ENCODE data around the gene ELF2.
A peak's percentile ranks its signal among the peaks of the same experiment; 100 is the strongest.
"Not testable (repeated sequence)": the region's sequence is repeated elsewhere in the genome, so short reads cannot be mapped to it uniquely, and the experiment has no call there.

ELF2 gene

GRCh38 chr4:139114795-139115194, 62.2 kb downstream of the ELF2 start:
- H3K27ac ChIP-seq (ENCODE audit: low read depth, low read length); H3K9ac ChIP-seq (ENCODE audit: low read length); H3K4me1 ChIP-seq (ENCODE audit: control insufficient read depth, insufficient read depth, low read length); H3K27me3 ChIP-seq (ENCODE audit: control insufficient read depth, insufficient read depth, low read length); H3K9me3 ChIP-seq (ENCODE audit: control insufficient read depth, insufficient read depth, low read depth, low read length); H3K4me3 ChIP-seq (ENCODE audit: low read depth, low read length): not testable (repeated sequence)
- peaks cover 24% of the 10 kb centered on the region for H3K36me3 ChIP-seq (ENCODE audit: control insufficient read depth, insufficient read depth, low read length)

- H3K27ac ChIP-seq (ENCODE audit: low read depth, low read length), result no peak overlapping the region
- no peaks in the 10 kb centered on the region for H3K9me3 ChIP-seq (ENCODE audit: control insufficient read depth, insufficient read depth, low read depth, low read length)
- no peaks in the 10 kb centered on the region for H3K4me1 ChIP-seq (ENCODE audit: control insufficient read depth, insufficient read depth, low read length)
- no peaks in the 10 kb centered on the region for H3K27me3 ChIP-seq (ENCODE audit: control insufficient read depth, insufficient read depth, low read length)
- no peak overlapping the region for H3K9ac ChIP-seq (ENCODE audit: low read length)
- no peak overlapping the region for H3K4me3 ChIP-seq (ENCODE audit: low read depth, low read length)
- H3K36me3 ChIP-seq (ENCODE audit: control insufficient read depth, insufficient read depth, low read length), result peaks cover 20% of the 10 kb centered on the region
Measured at GRCh38 chr4:139112650-139113049, 64.4 kb downstream of the ELF2 start.

GRCh38 chr4:139108567-139109128, 68.4 kb downstream of the ELF2 start:
- no peaks in the 10 kb centered on the region for H3K4me1 ChIP-seq (ENCODE audit: control insufficient read depth, insufficient read depth, low read length)
- no peak overlapping the region for H3K27ac ChIP-seq (ENCODE audit: low read depth, low read length)
- H3K9ac ChIP-seq (ENCODE audit: low read length), result no peak overlapping the region
- H3K4me3 ChIP-seq (ENCODE audit: low read depth, low read length), result no peak overlapping the region
- H3K36me3 ChIP-seq (ENCODE audit: control insufficient read depth, insufficient read depth, low read length), result peaks cover 4% of the 10 kb centered on the region; the same call in 1 of the 2 replicates
- H3K27me3 ChIP-seq (ENCODE audit: control insufficient read depth, insufficient read depth, low read length), result no peaks in the 10 kb centered on the region
- no peaks in the 10 kb centered on the region for H3K9me3 ChIP-seq (ENCODE audit: control insufficient read depth, insufficient read depth, low read depth, low read length)

GRCh38 chr4:139099366-139099982, 77.5 kb downstream of the ELF2 start:
- Histone ChIP-seq H3K4me1 (ENCODE audit: control insufficient read depth, insufficient read depth, low read length) (peaks cover 6% of the 10 kb centered on the region; the same call in 1 of the 2 replicates), H3K27ac (ENCODE audit: low read depth, low read length) (no peak overlapping the region), H3K27me3 (ENCODE audit: control insufficient read depth, insufficient read depth, low read length) (no peaks in the 10 kb centered on the region), H3K9ac (ENCODE audit: low read length) (no peak overlapping the region), H3K9me3 (ENCODE audit: control insufficient read depth, insufficient read depth, low read depth, low read length) (no peaks in the 10 kb centered on the region), H3K4me3 (ENCODE audit: low read depth, low read length) (no peak overlapping the region), H3K36me3 (ENCODE audit: control insufficient read depth, insufficient read depth, low read length) (no peaks in the 10 kb centered on the region)

- Histone ChIP-seq H3K9ac (ENCODE audit: low read length) (no peak overlapping the region), H3K27ac (ENCODE audit: low read depth, low read length) (no peak overlapping the region)
Measured at GRCh38 chr4:139092271-139092670, 84.7 kb downstream of the ELF2 start.

GRCh38 chr4:139085141-139085540, 91.9 kb downstream of the ELF2 start:
- Histone ChIP-seq H3K9me3 (ENCODE audit: control insufficient read depth, insufficient read depth, low read depth, low read length) (no peaks in the 10 kb centered on the region), H3K4me3 (ENCODE audit: low read depth, low read length) (peak overlapping the region; percentile 82), H3K27ac (ENCODE audit: low read depth, low read length) (no peak overlapping the region), H3K9ac (ENCODE audit: low read length) (no peak overlapping the region), H3K4me1 (ENCODE audit: control insufficient read depth, insufficient read depth, low read length) (peaks cover 13% of the 10 kb centered on the region), H3K36me3 (ENCODE audit: control insufficient read depth, insufficient read depth, low read length) (no peaks in the 10 kb centered on the region), H3K27me3 (ENCODE audit: control insufficient read depth, insufficient read depth, low read length) (no peaks in the 10 kb centered on the region)

More at GRCh38 chr4:139092271-139092670, 84.7 kb downstream of the ELF2 start:
- Histone ChIP-seq H3K9me3 (ENCODE audit: control insufficient read depth, insufficient read depth, low read depth, low read length) (no peaks in the 10 kb centered on the region), H3K4me1 (ENCODE audit: control insufficient read depth, insufficient read depth, low read length) (no peaks in the 10 kb centered on the region), H3K27me3 (ENCODE audit: control insufficient read depth, insufficient read depth, low read length) (no peaks in the 10 kb centered on the region), H3K4me3 (ENCODE audit: low read depth, low read length) (no peak overlapping the region), H3K36me3 (ENCODE audit: control insufficient read depth, insufficient read depth, low read length) (peaks cover 3% of the 10 kb centered on the region; the same call in 1 of the 2 replicates)

GRCh38 chr4:139084804-139085093, 92.3 kb downstream of the ELF2 start:
- Histone ChIP-seq H3K36me3 (ENCODE audit: control insufficient read depth, insufficient read depth, low read length) (no peaks in the 10 kb centered on the region), H3K9me3 (ENCODE audit: control insufficient read depth, insufficient read depth, low read depth, low read length) (no peaks in the 10 kb centered on the region), H3K9ac (ENCODE audit: low read length) (peak overlapping the region; percentile 68), H3K27ac (ENCODE audit: low read depth, low read length) (peak overlapping the region; percentile 68; the same call in 1 of the 2 replicates), H3K4me1 (ENCODE audit: control insufficient read depth, insufficient read depth, low read length) (peaks cover 13% of the 10 kb centered on the region), H3K27me3 (ENCODE audit: control insufficient read depth, insufficient read depth, low read length) (no peaks in the 10 kb centered on the region), H3K4me3 (ENCODE audit: low read depth, low read length) (peak overlapping the region; percentile 82)

- peak overlapping the region; percentile 82 for H3K4me3 ChIP-seq (ENCODE audit: low read depth, low read length)
- no peaks in the 10 kb centered on the region for H3K36me3 ChIP-seq (ENCODE audit: control insufficient read depth, insufficient read depth, low read length)
- H3K4me1 ChIP-seq (ENCODE audit: control insufficient read depth, insufficient read depth, low read length), result peaks cover 13% of the 10 kb centered on the region
- no peaks in the 10 kb centered on the region for H3K9me3 ChIP-seq (ENCODE audit: control insufficient read depth, insufficient read depth, low read depth, low read length)
- H3K9ac ChIP-seq (ENCODE audit: low read length), result peak overlapping the region; percentile 80
- H3K27me3 ChIP-seq (ENCODE audit: control insufficient read depth, insufficient read depth, low read length), result no peaks in the 10 kb centered on the region
- H3K27ac ChIP-seq (ENCODE audit: low read depth, low read length), result peak overlapping the region; percentile 68; the same call in 1 of the 2 replicates
Measured at GRCh38 chr4:139083956-139084803, 92.8 kb downstream of the ELF2 start.

GRCh38 chr4:139083607-139083955, 93.4 kb downstream of the ELF2 start:
- peak overlapping the region; percentile 80 for H3K9ac ChIP-seq (ENCODE audit: low read length)
- H3K4me3 ChIP-seq (ENCODE audit: low read depth, low read length), result peak overlapping the region; percentile 82

GRCh38 chr4:139082750-139083606, 94.0 kb downstream of the ELF2 start:
- H3K27ac ChIP-seq (ENCODE audit: low read depth, low read length), result peak overlapping the region; percentile 56; the same call in 1 of the 2 replicates
- H3K9ac ChIP-seq (ENCODE audit: low read length), result peak overlapping the region; percentile 80
- H3K4me3 ChIP-seq (ENCODE audit: low read depth, low read length), result peak overlapping the region; percentile 82
- H3K27me3 ChIP-seq (ENCODE audit: control insufficient read depth, insufficient read depth, low read length), result no peaks in the 10 kb centered on the region
- no peaks in the 10 kb centered on the region for H3K36me3 ChIP-seq (ENCODE audit: control insufficient read depth, insufficient read depth, low read length)
- H3K9me3 ChIP-seq (ENCODE audit: control insufficient read depth, insufficient read depth, low read depth, low read length), result no peaks in the 10 kb centered on the region
- peaks cover 13% of the 10 kb centered on the region for H3K4me1 ChIP-seq (ENCODE audit: control insufficient read depth, insufficient read depth, low read length)

More at GRCh38 chr4:139083607-139083955, 93.4 kb downstream of the ELF2 start:
- H3K36me3 ChIP-seq (ENCODE audit: control insufficient read depth, insufficient read depth, low read length), result no peaks in the 10 kb centered on the region
- no peaks in the 10 kb centered on the region for H3K27me3 ChIP-seq (ENCODE audit: control insufficient read depth, insufficient read depth, low read length)
- H3K9me3 ChIP-seq (ENCODE audit: control insufficient read depth, insufficient read depth, low read depth, low read length), result no peaks in the 10 kb centered on the region
- peaks cover 13% of the 10 kb centered on the region for H3K4me1 ChIP-seq (ENCODE audit: control insufficient read depth, insufficient read depth, low read length)
- H3K27ac ChIP-seq (ENCODE audit: low read depth, low read length), result peak overlapping the region; percentile 56; the same call in 1 of the 2 replicates

All from HUES6 (cell line).